HL-60 (cell line): ENCODE data around the gene ACACA.

Experiments used
- GABPA ChIP-seq: IDR thresholded peaks from 2 replicates; pipeline ENCODE4 v1.6.1; 2012; ENCODE audit warnings: low read depth
- REST ChIP-seq: IDR thresholded peaks from 2 replicates; pipeline ENCODE4 v1.6.1; 2012; ENCODE audit warnings: low read depth; ENCODE audit not compliant: insufficient replicate concordance

GRCh38 chr17:37214416-37214815 lies 192.2 kb downstream of the ACACA start:
- TF ChIP-seq GABPA (no peak), REST (no peak)
